ENCODE data around the gene DAPK3. TPM values are rescaled to one million over a fixed set of nuclear protein-coding genes. Genes with fewer than 3 reads are reported as not detected.
"Not testable (repeated sequence)": the region's sequence is repeated elsewhere in the genome, so short reads cannot be mapped to it uniquely, and the experiment has no call there.

DAPK3 gene
- polyA plus RNA-seq, 1 experiment: 105 TPM

DNA sequence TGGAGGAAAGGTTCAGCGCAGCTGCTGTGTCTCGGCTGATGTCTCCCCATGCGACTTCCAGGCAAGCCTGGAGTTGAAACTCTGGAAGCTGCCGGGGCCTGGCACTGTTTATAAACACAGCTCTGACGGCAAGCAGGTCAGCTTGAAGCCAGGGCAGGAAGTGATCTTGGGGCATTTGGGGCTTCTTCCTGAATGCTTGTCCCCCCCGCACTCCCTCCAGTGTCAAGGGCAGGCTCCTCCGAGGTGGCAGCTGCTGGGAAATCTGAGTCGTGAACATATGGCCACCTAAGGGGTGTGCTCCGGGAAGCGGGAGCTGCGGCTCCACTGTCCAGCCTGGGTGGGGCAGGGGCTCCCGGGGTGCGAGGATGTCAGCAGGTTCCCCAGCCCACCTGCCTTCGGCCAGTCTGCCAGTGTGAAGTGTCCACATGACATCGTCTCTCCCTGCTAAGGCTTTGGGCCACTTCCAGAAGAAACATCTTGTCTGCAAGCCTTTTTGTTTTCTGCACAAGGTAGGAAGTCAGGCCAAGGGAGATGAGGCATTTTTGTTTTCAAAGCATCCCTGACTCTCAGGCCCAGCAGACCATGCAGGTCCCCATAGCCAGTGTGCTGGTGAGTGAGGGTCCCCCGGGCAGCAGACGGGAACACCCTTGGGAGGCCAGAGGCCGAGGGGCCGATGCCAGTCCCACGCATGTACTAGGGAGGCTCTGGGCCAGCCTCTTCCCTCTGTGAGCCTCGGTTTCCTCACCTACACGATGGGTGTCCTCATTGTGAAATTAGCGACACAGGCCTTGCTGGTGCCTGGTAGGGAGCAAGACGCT lies 39.3 kb upstream of the DAPK3 start:
- POLR2A ChIA-PET: interaction anchor here (1.4 kb wide), 1 partner anchor 25 kb away, joined by 8 read pairs; the partner anchor contains the start of gene EEF2
- no peaks in the 10 kb centered on the region; the same call in 1 of the 2 replicates for H3K9me3 ChIP-seq (ENCODE audit: control insufficient read depth, insufficient read depth, low read length)
- CTCF ChIA-PET: interaction anchor here (5.4 kb wide), 1 partner anchor 22 kb away, joined by 39 read pairs; no protein-coding TSS in a partner anchor
- peak overlapping the region; percentile 39 for H3K4me3 ChIP-seq (ENCODE audit: low read depth, low read length)
- DNase-seq (ENCODE audit: low read depth, low spot score): no peak
- H3K27ac ChIP-seq (ENCODE audit: low read depth, low read length): peak overlapping the region; percentile 61
- no peaks in the 10 kb centered on the region for H3K27me3 ChIP-seq (ENCODE audit: control insufficient read depth, insufficient read depth, low read length)
- no peak for TF ChIP-seq CTCF (IDR thresholded peaks at IDR 0.05; ENCODE audit: low read depth, low read length)

GRCh38 chr19:4007836-4008539 lies 37.1 kb upstream of the DAPK3 start:
- H3K9me3 ChIP-seq (ENCODE audit: control insufficient read depth, insufficient read depth, low read length): no peaks in the 10 kb centered on the region; the same call in 1 of the 2 replicates
- H3K27me3 ChIP-seq (ENCODE audit: control insufficient read depth, insufficient read depth, low read length): no peaks in the 10 kb centered on the region
- CTCF ChIA-PET: interaction anchor here (5.4 kb wide), 1 partner anchor 20 kb away, joined by 39 read pairs; no protein-coding TSS in a partner anchor
- no peak for DNase-seq (ENCODE audit: low read depth, low spot score)
- no peak overlapping the region for H3K27ac ChIP-seq (ENCODE audit: low read depth, low read length)
- POLR2A ChIA-PET: interaction anchor here (0.6 to 1.3 kb wide), 5 partner anchors 17 to 109 kb away, joined by 3 to 6 read pairs (median 3); partner anchors contain the start of gene EEF2
- no peak for TF ChIP-seq CTCF (IDR thresholded peaks at IDR 0.05; ENCODE audit: low read depth, low read length)
- H3K4me3 ChIP-seq (ENCODE audit: low read depth, low read length): peak overlapping the region; percentile 94

- Histone ChIP-seq H3K4me3 (ENCODE audit: low read depth, low read length) (peak within 1 kb of the TSS; percentile 94), H3K27ac (ENCODE audit: low read depth, low read length) (no peak within 1 kb of the TSS), H3K27me3 (ENCODE audit: control insufficient read depth, insufficient read depth, low read length) (no peaks in the 10 kb centered on the region), H3K9me3 (ENCODE audit: control insufficient read depth, insufficient read depth, low read length) (no peaks in the 10 kb centered on the region; the same call in 1 of the 2 replicates)
- CTCF ChIA-PET: interaction anchor here (0.6 to 5.4 kb wide), 2 partner anchors 19 to 244 kb away, joined by 5 to 39 read pairs; partner anchors contain the start of gene MRPL54
- no peak for TF ChIP-seq CTCF (IDR thresholded peaks at IDR 0.05; ENCODE audit: low read depth, low read length)
- POLR2A ChIA-PET: interaction anchor here (0.6 to 1.3 kb wide), 7 partner anchors 17 to 109 kb away, joined by 3 to 11 read pairs (median 4); partner anchors contain the start of gene EEF2
- peak; percentile 69 for DNase-seq (ENCODE audit: low read depth, low spot score)
Measured at GRCh38 chr19:4007021-4007835, 36.3 kb upstream of the DAPK3 start, which contains the start of gene PIAS4. PIAS4 (plus strand) TSS chr19:4007736; CDS start chr19:4007761, 25 bp downstream.

GRCh38 chr19:4005436-4005835 lies 34.5 kb upstream of the DAPK3 start:
- ChIA-PET POLR2A (interaction anchor here (0.7 kb wide), 2 partner anchors 20 to 33 kb away, joined by 3 to 8 read pairs; partner anchors contain the start of gene EEF2), CTCF (interaction anchor here (5.4 kb wide), 1 partner anchor 17 kb away, joined by 39 read pairs; no protein-coding TSS in a partner anchor)
- not testable (repeated sequence) for H3K27ac ChIP-seq (ENCODE audit: low read depth, low read length)

DNA sequence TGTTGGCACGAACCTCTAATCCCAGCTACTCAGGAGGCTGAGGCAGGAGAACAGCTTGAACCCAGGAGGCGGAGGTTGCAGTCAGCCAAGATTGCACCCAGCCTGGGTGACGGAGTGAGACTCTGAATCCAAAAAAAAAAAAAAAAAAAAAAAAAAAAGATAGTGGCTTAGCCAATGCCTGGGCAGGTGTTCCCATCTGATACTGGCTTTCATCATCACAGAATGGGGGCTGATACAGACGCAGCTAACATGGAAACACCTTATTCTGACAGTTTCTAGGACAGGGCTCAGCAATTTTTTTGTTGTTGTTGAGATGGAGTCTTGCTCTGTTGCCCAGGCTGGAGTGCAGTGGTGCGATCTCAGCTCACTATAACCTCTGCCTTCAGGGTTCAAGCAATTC lies 29.9 kb upstream of the DAPK3 start:
- POLR2A ChIA-PET: not testable (repeated sequence)
- CTCF ChIA-PET: interaction anchor here (1.1 to 1.8 kb wide), 2 partner anchors 10 to 13 kb away, joined by 7 to 15 read pairs; no protein-coding TSS in a partner anchor

More at GRCh38 chr19:4005436-4005835, 34.5 kb upstream of the DAPK3 start:
- not testable (repeated sequence) for H3K4me3 ChIP-seq (ENCODE audit: low read depth, low read length); H3K9me3 ChIP-seq (ENCODE audit: control insufficient read depth, insufficient read depth, low read length); DNase-seq (ENCODE audit: low read depth, low spot score); H3K27me3 ChIP-seq (ENCODE audit: control insufficient read depth, insufficient read depth, low read length)

GRCh38 chr19:3998667-3999412 lies 27.9 kb upstream of the DAPK3 start:
- POLR2A ChIA-PET; DNase-seq (ENCODE audit: low read depth, low spot score); H3K9me3 ChIP-seq (ENCODE audit: control insufficient read depth, insufficient read depth, low read length); H3K27ac ChIP-seq (ENCODE audit: low read depth, low read length); H3K27me3 ChIP-seq (ENCODE audit: control insufficient read depth, insufficient read depth, low read length); H3K4me3 ChIP-seq (ENCODE audit: low read depth, low read length): not testable (repeated sequence)
- CTCF ChIA-PET: interaction anchor here (3.6 kb wide), 1 partner anchor 11 kb away, joined by 12 read pairs; no protein-coding TSS in a partner anchor

More for the DNA sequence above, 29.9 kb upstream of the DAPK3 start:
- DNase-seq (ENCODE audit: low read depth, low spot score); H3K9me3 ChIP-seq (ENCODE audit: control insufficient read depth, insufficient read depth, low read length); H3K27me3 ChIP-seq (ENCODE audit: control insufficient read depth, insufficient read depth, low read length); H3K4me3 ChIP-seq (ENCODE audit: low read depth, low read length); H3K27ac ChIP-seq (ENCODE audit: low read depth, low read length): not testable (repeated sequence)

Data from AG04450 (cell line).